KMS-11 (cell line): Measurements from ENCODE around the gene QRICH2.

ENCODE experiments used
- H2AFZ ChIP-seq: fragments of 200-600 bp; sonication (generic); 2 replicates; pipeline ENCODE4 v1.6.1; 2016; ENCODE audit warnings: antibody characterized with exemption, mixed run types, low read depth
- H3K27ac ChIP-seq: fragments of 200-600 bp; sonication (generic); 2 replicates; pipeline ENCODE4 v1.6.1; 2016; ENCODE audit warnings: mild to moderate bottlenecking, mixed run types
- H3K27me3 ChIP-seq: fragments of 200-600 bp; sonication (generic); 2 replicates; pipeline ENCODE4 v1.6.1; 2017; ENCODE audit warnings: mild to moderate bottlenecking, low read depth, mixed run types, moderate library complexity; ENCODE audit not compliant: insufficient read depth
- H3K36me3 ChIP-seq: fragments of 200-600 bp; sonication (generic); 2 replicates; pipeline ENCODE4 v1.6.1; 2017; ENCODE audit warnings: mild to moderate bottlenecking, mixed run types; ENCODE audit not compliant: insufficient read depth
- H3K4me1 ChIP-seq: fragments of 200-600 bp; sonication (generic); 2 replicates; pipeline ENCODE4 v1.6.1; 2016; ENCODE audit warnings: mild to moderate bottlenecking, low read depth, mixed run types; ENCODE audit not compliant: poor library complexity, severe bottlenecking
- H3K4me2 ChIP-seq: fragments of 200-600 bp; sonication (generic); 2 replicates; pipeline ENCODE4 v1.7.0; 2016; ENCODE audit warnings: mild to moderate bottlenecking, mixed run types
- H3K4me3 ChIP-seq: fragments of 200-600 bp; sonication (generic); IDR thresholded peaks from 2 replicates; pipeline ENCODE4 v1.6.1; 2017; ENCODE audit warnings: low read depth, low read length, mixed read lengths; ENCODE audit not compliant: insufficient read depth
- H3K79me2 ChIP-seq: fragments of 200-600 bp; sonication (generic); 2 replicates; pipeline ENCODE4 v1.6.1; 2016; ENCODE audit warnings: low read depth, mixed run types; ENCODE audit not compliant: insufficient read depth
- H3K9ac ChIP-seq: fragments of 200-600 bp; sonication (generic); 2 replicates; pipeline ENCODE4 v1.6.1; 2016; ENCODE audit warnings: mild to moderate bottlenecking, mixed run types
- H4K20me1 ChIP-seq: fragments of 200-600 bp; sonication (generic); 2 replicates; pipeline ENCODE4 v1.6.1; 2016; ENCODE audit warnings: mild to moderate bottlenecking, mixed run types; ENCODE audit not compliant: insufficient read depth
- CTCF ChIP-seq: fragments of 200-600 bp; sonication (generic); conservative IDR thresholded peaks from 2 replicates; pipeline ENCODE4 v1.6.1; 2017; ENCODE audit warnings: low read depth, mild to moderate bottlenecking, antibody characterized with exemption, low read length, moderate library complexity, mixed read lengths

Gene QRICH2

GRCh38 chr17:76263896-76264295 lies 44.2 kb downstream of the QRICH2 start:
- H3K9ac ChIP-seq, result peak overlapping the region; percentile 54
- peaks cover 57% of the 10 kb centered on the region for H3K4me1 ChIP-seq

GRCh38 chr17:76262732-76263344 lies 45.2 kb downstream of the QRICH2 start:
- Histone ChIP-seq H3K9ac (peak overlapping the region; percentile 54; the same call in 1 of the 2 replicates), H3K27me3 (no peaks in the 10 kb centered on the region), H3K27ac (peak overlapping the region; percentile 95), H3K4me2 (peak overlapping the region; percentile 86), H3K79me2 (peaks cover 23% of the 10 kb centered on the region), H3K36me3 (no peaks in the 10 kb centered on the region), H2AFZ (peak overlapping the region; percentile 74), H3K4me1 (peaks cover 46% of the 10 kb centered on the region), H3K4me3 (no peak overlapping the region), H4K20me1 (no peaks in the 10 kb centered on the region)
- no peak for TF ChIP-seq CTCF

More at GRCh38 chr17:76263896-76264295, 44.2 kb downstream of the QRICH2 start:
- Histone ChIP-seq H2AFZ (peak overlapping the region; percentile 74), H3K4me2 (peak overlapping the region; percentile 86), H3K79me2 (peaks cover 33% of the 10 kb centered on the region), H3K4me3 (no peak overlapping the region), H4K20me1 (no peaks in the 10 kb centered on the region), H3K36me3 (no peaks in the 10 kb centered on the region), H3K27ac (peak overlapping the region; percentile 95), H3K27me3 (no peaks in the 10 kb centered on the region)
- TF ChIP-seq CTCF, result no peak

- H3K27me3 ChIP-seq, result no peaks in the 10 kb centered on the region
- peaks cover 10% of the 10 kb centered on the region for H3K79me2 ChIP-seq
- H3K4me2 ChIP-seq, result no peak overlapping the region
- no peak overlapping the region for H3K9ac ChIP-seq
- H3K27ac ChIP-seq, result peak overlapping the region; percentile 95; the same call in 1 of the 2 replicates
- H3K4me1 ChIP-seq, result peaks cover 36% of the 10 kb centered on the region
- no peak overlapping the region for H2AFZ ChIP-seq
- no peaks in the 10 kb centered on the region for H3K36me3 ChIP-seq
- H4K20me1 ChIP-seq, result no peaks in the 10 kb centered on the region
- TF ChIP-seq CTCF, result no peak
- H3K4me3 ChIP-seq, result no peak overlapping the region
Measured at GRCh38 chr17:76261421-76262215, 46.5 kb downstream of the QRICH2 start.

- no peaks in the 10 kb centered on the region for H3K27me3 ChIP-seq
- H3K9ac ChIP-seq, result no peak overlapping the region
- H3K4me3 ChIP-seq, result no peak overlapping the region
- peaks cover 38% of the 10 kb centered on the region for H3K4me1 ChIP-seq
- no peaks in the 10 kb centered on the region for H4K20me1 ChIP-seq
- no peak overlapping the region for H3K27ac ChIP-seq
- peaks cover 1% of the 10 kb centered on the region; the same call in 1 of the 2 replicates for H3K79me2 ChIP-seq
- no peak overlapping the region for H3K4me2 ChIP-seq
- no peaks in the 10 kb centered on the region for H3K36me3 ChIP-seq
- no peak for TF ChIP-seq CTCF
- no peak overlapping the region for H2AFZ ChIP-seq
Measured at GRCh38 chr17:76260669-76261068, 47.4 kb downstream of the QRICH2 start.
